IPS-15b (cell line): Measurements from ENCODE around the gene ARHGAP6.

Source experiments
- H3K27me3 ChIP-seq: one replicate; pipeline ENCODE4 v1.6.1; 2013; ENCODE audit warnings: low read length; ENCODE audit not compliant: control insufficient read depth, insufficient read depth
- H3K36me3 ChIP-seq: one replicate; pipeline ENCODE4 v1.6.1; 2013; ENCODE audit warnings: low read length; ENCODE audit not compliant: control insufficient read depth, insufficient read depth
- H3K4me1 ChIP-seq: one replicate; pipeline ENCODE4 v1.6.1; 2013; ENCODE audit warnings: mild to moderate bottlenecking, low read length; ENCODE audit not compliant: control insufficient read depth, insufficient read depth
- H3K4me3 ChIP-seq: one replicate; pipeline ENCODE4 v1.5.1; 2013; ENCODE audit warnings: low read depth, low read length
- H3K9ac ChIP-seq: one replicate; pipeline ENCODE4 v1.6.1; 2013; ENCODE audit warnings: low read depth, mild to moderate bottlenecking, low read length
- H3K9me3 ChIP-seq: one replicate; pipeline ENCODE4 v1.6.1; 2013; ENCODE audit warnings: mild to moderate bottlenecking, low read length; ENCODE audit not compliant: control insufficient read depth, insufficient read depth

ARHGAP6 gene

DNA sequence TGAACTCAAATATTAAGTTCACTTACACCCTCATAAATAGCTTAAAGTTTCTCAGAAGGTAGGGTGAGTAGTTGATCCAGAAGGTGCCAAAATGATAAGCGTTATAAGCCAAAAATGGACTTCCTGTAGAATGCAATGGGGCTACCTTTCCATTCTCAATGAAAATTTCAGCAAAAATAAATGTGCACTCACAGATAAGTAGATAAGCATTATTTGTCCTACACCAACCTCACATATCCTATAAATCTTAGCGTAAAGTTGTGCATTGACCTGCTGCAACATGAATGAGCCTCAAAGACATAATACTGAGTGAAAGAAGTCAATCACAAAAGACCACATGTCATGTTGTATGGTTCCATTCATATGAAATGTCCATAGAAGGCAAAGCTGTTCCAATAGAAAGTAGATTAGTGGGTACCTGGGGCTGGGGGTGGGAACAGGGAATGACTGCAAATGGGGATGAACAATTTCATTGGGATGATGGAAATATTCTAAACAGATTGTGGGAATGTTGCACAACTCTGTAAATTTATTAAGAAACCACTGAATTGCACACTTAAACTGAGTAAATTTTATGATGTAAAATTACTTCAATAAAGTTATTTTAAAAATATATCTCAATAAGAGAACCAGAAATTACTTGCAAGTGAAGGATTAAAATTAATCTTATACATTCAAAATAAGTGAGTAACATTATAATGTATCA is 271.6 kb downstream of the ARHGAP6 start:
- Histone ChIP-seq H3K9me3 (no peaks in the 10 kb centered on the region), H3K27me3 (no peaks in the 10 kb centered on the region), H3K4me1 (no peaks in the 10 kb centered on the region), H3K4me3 (no peak overlapping the region), H3K9ac (no peak overlapping the region), H3K36me3 (no peaks in the 10 kb centered on the region)

DNA sequence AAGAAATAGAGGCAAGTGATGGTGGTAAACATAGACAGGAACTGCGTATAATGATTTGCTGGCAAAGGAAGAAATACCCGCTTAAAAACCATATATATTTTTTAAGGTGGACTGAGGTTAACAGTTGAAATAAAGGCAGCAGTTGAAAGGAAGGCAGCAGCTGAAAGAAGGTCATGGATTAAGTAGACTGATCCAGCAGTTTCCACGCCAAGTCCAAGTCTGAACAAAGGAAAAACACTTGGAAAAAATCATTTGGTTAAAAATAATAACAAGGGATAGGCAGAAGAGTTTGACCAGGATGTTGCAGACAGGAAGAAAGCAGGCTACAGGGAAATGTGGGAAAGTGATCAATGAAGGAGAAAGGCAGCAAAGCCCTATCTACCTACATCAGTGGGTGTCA is 278.9 kb downstream of the ARHGAP6 start:
- H3K9ac ChIP-seq, result no peak overlapping the region
- H3K9me3 ChIP-seq, result peaks cover 4% of the 10 kb centered on the region

DNA sequence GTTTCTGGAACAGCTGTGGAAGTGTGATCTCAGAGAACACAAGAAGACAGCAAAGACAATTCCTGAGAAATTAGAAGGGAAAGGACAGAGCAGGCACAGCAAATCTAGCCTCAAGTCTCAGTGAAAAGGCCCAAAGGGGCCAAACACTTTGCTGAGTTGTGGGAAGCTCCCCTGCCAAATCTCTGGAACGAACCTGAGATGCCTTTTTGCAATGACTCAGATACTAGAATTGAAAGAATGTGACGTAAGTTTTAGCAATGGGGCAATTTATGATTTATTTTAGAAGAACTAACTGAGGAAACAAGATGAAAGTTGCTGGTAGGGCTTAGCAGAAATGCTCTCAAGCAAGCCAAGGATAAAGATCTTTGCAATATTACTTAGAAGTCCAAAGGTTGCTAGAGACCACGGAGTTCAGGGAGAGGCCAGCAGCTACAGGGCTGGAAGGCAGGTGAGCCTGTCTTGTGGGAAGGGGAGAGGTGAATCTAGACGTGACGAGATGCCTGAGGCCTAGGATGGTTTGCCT is 279.7 kb downstream of the ARHGAP6 start:
- no peaks in the 10 kb centered on the region for H3K27me3 ChIP-seq
- peaks cover 4% of the 10 kb centered on the region for H3K9me3 ChIP-seq
- H3K4me3 ChIP-seq, result no peak overlapping the region
- no peak overlapping the region for H3K9ac ChIP-seq
- no peaks in the 10 kb centered on the region for H3K4me1 ChIP-seq
- no peaks in the 10 kb centered on the region for H3K36me3 ChIP-seq

More for the DNA sequence above, 278.9 kb downstream of the ARHGAP6 start:
- no peaks in the 10 kb centered on the region for H3K36me3 ChIP-seq
- H3K4me3 ChIP-seq, result no peak overlapping the region
- H3K4me1 ChIP-seq, result no peaks in the 10 kb centered on the region
- H3K27me3 ChIP-seq, result no peaks in the 10 kb centered on the region

DNA sequence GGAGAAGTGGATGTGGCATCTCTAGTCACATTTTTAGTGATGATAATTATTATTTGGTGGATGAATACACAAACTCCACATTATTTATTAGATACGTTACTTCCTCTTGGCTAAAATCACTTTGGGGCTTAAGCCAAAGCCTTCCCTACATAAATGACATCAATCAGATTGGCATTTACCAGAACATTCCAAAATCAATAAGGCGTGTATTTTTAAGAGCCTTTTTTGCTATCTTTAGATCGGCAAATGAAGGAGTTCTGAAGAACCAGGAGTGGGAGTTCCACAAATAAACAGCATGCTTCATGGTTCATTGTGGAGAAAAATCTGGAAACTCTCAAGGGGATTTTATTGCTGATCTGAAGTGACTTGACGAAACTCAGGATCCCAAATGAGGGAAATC is 282.8 kb downstream of the ARHGAP6 start:
- peaks cover 4% of the 10 kb centered on the region for H3K9me3 ChIP-seq
- H3K4me3 ChIP-seq, result no peak overlapping the region
- no peak overlapping the region for H3K9ac ChIP-seq
- H3K27me3 ChIP-seq, result no peaks in the 10 kb centered on the region
- no peaks in the 10 kb centered on the region for H3K4me1 ChIP-seq
- H3K36me3 ChIP-seq, result no peaks in the 10 kb centered on the region

DNA sequence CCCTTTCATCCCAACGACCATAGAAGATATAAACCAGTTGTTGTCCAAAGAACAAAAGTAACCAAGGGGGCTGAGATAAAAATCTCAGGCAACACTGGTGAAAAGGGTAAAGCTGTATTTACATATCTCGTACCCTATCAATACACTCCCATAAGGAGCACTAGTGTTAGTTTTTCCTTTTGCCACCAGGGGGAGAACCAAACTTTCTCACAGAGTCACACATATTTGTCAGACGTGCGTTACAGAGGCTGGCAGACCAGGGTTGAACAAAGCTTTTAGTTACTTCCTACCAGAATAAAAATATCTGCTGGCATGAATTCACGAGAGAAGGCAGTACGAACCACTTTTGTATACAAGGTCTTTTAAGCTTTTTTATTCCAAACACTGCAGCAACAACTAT is 284.3 kb downstream of the ARHGAP6 start:
- Histone ChIP-seq H3K9me3 (peaks cover 4% of the 10 kb centered on the region), H3K27me3 (no peaks in the 10 kb centered on the region), H3K9ac (no peak overlapping the region), H3K36me3 (no peaks in the 10 kb centered on the region), H3K4me1 (no peaks in the 10 kb centered on the region), H3K4me3 (no peak overlapping the region)

DNA sequence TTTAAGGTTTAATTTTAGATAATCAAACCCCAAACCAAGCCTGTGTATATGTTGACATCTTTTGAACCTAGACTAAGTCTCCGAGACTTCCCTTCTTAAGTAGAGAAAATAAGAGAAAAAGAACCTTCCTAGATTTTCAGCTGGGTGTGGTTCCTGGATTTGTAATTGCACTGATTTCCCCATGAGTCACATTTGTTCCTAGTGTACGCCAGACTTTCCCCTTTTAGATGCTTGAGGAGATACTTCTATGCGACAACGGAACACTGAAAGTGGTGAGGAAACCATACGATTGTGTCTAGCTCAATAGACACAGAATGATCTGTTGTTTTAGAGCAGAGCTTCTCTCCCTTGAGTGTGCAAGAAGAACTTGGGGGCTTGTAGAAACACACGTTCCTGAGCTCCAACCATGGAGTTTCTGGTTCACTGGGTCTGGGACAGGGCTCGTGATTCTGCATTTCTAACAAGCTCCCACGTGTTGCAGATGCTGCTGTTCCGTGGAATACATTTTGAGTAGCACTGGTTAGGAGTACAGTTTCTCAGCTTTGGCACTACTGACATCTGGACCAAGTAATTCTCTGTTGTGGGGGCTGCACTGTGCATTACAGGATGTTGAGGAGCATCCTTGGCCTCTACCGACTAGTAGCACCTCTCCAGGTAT is 285.4 kb downstream of the ARHGAP6 start:
- Histone ChIP-seq H3K4me1 (no peaks in the 10 kb centered on the region), H3K9me3 (peaks cover 4% of the 10 kb centered on the region), H3K9ac (no peak overlapping the region), H3K4me3 (no peak overlapping the region), H3K36me3 (no peaks in the 10 kb centered on the region), H3K27me3 (no peaks in the 10 kb centered on the region)

DNA sequence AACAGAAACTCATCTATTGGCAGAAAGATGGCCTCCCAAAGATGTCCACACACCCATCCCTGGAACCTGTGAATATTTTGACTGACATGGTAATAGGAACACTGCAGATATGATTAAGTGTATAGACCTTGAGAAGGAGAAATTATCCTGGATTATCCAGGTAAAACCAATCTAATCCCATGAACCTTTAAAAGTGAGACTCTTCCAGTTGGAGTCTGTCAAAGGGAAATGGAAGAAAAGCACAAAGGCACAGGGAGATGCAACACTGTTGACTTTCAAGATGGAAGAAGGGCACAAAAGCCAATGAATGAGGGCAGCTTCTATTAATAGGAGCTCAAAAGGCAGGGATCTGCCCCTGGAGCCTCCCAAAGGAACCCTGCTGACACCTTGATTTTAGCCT is 289.6 kb downstream of the ARHGAP6 start:
- Histone ChIP-seq H3K9ac (no peak overlapping the region), H3K9me3 (no peaks in the 10 kb centered on the region), H3K36me3 (no peaks in the 10 kb centered on the region), H3K4me1 (no peaks in the 10 kb centered on the region), H3K27me3 (no peaks in the 10 kb centered on the region), H3K4me3 (no peak overlapping the region)

DNA sequence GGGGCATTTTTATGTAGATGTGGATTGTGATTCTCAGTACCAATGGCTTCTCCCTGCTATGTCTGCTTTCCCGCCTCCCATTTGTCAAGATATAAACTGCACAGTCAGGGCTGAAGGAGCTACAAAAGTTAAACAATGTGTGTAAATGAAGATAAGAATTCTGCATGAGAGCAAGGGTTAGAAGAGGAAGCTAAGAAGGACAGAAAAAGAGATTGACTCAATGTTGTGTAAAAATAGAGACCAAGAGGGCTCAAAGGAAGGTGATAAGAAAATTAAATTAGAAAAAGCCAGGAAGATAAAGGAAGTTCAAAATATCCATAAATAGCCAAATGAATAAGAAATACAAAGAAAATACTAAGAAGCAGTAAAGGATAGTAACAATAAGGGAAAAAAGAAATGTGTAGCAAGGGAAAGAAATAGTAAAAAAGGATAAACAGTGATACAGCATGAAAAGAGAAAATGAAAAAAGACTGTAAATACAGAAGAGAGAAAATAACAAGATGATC is 290.1 kb downstream of the ARHGAP6 start:
- Histone ChIP-seq H3K36me3 (no peaks in the 10 kb centered on the region), H3K9ac (no peak overlapping the region), H3K27me3 (no peaks in the 10 kb centered on the region), H3K4me3 (no peak overlapping the region), H3K4me1 (no peaks in the 10 kb centered on the region), H3K9me3 (no peaks in the 10 kb centered on the region)

DNA sequence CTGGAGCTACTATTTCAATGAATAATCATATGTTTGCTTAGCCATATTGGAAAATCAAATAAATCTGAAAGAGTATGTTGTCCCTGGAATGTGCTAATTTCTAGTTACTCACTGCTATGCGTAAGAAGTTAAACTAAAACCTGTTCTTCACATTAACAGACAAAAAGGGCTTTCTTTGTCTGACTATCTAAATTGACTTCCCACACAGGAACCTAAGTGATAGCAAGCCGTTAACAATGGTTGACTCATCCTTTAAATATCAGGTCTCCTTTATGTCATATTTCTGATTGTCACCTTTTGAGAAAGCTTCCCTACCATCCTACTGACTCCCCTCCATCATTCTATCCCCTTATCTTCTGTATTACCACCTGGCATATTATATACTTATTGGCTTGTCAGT is 291.1 kb downstream of the ARHGAP6 start:
- Histone ChIP-seq H3K4me1 (no peaks in the 10 kb centered on the region), H3K9ac (no peak overlapping the region), H3K36me3 (no peaks in the 10 kb centered on the region), H3K4me3 (no peak overlapping the region), H3K27me3 (no peaks in the 10 kb centered on the region), H3K9me3 (no peaks in the 10 kb centered on the region)

DNA sequence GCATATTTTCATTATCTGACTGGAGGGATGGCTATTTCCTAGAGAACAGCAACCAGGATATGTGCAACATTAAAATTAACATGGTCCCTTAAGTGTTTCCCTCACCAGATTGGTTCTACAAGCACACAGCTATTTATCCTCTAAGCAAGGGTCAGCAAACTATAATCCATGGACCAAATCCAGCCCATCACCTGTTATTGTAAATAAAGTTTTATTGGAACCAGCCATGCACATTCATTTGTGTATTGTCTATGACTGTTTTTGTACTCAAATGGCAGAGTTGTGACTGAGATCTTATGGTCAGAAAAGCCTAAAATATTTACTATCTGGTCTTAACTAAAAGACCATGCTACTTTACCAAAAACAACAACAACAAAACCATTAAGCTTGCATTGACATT is 294.6 kb downstream of the ARHGAP6 start:
- Histone ChIP-seq H3K9ac (no peak overlapping the region), H3K4me1 (no peaks in the 10 kb centered on the region), H3K4me3 (no peak overlapping the region), H3K27me3 (no peaks in the 10 kb centered on the region), H3K36me3 (no peaks in the 10 kb centered on the region), H3K9me3 (no peaks in the 10 kb centered on the region)

DNA sequence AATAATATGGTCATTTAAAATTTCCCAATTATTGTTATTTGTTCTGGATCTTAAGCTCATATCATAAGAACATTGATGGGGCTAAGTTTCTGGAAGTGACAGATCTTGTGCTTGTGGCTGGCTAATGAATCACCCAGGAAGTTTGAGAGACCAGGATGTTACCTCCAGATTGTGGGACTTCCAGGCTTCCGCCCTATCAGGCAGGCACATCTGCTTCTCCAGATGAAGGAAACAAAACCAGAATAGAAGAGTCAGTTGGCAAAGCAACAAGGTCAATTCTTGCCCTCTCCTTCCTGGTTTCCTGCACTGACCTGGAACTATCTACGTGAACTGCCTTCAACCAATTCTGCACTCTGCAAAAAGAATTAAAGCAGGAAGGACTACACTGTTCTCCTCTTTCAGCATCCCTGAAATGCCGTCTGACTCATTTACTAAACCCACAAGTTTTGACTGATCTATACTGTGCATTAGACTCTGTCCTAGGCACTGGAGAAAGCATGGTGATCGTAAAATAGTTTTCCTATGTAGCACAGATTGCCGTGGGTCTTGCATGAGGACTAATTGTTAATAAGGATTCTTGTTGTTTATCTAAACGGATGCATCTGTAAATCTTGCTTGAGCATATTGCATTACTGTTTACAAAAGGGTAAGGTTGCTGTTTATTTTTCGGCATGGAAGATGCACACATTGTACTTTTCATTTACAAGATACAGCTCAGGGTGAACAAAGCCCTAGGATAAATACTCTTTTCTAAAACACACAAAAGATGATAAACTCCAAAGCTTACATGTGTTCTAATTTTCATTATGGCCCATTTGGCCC is 297.9 kb downstream of the ARHGAP6 start:
- no peak overlapping the region for H3K4me3 ChIP-seq
- H3K9me3 ChIP-seq, result no peaks in the 10 kb centered on the region
- H3K4me1 ChIP-seq, result no peaks in the 10 kb centered on the region
- H3K27me3 ChIP-seq, result no peaks in the 10 kb centered on the region
- H3K36me3 ChIP-seq, result no peaks in the 10 kb centered on the region
- H3K9ac ChIP-seq, result no peak overlapping the region
